Activated CD8-positive, alpha-beta memory T cell treated with anti-CD3 and anti-CD28 coated beads, Interleukin-2, amount 50 U/mL, for 1 hour (primary cell): Measurements from ENCODE around the gene LIPJ.

Experiments used
- DNase-seq: peaks from one replicate; pipeline ENCODE4 v3.0.0-alpha.2; 2020; ENCODE audit errors: extremely low read depth

The LIPJ gene

GRCh38 chr10:88586462-88586861 lies at the start of gene LIPJ:
Gene LIPJ, plus strand, starts transcription at chr10:88586762. Its CDS starts 3,926 bp downstream, at chr10:88590688.
- DNase-seq: no peak

- DNase-seq: no peak
Measured at GRCh38 chr10:88537322-88537721, 49.2 kb upstream of the LIPJ start.

GRCh38 chr10:88538048-88538447 lies 48.5 kb upstream of the LIPJ start:
- no peak for DNase-seq

- no peak for DNase-seq
Measured at GRCh38 chr10:88540351-88540750, 46.2 kb upstream of the LIPJ start.

- DNase-seq: no peak
Measured at GRCh38 chr10:88541116-88541626, 45.4 kb upstream of the LIPJ start.

GRCh38 chr10:88542522-88542921 lies 44.0 kb upstream of the LIPJ start:
- no peak for DNase-seq

- DNase-seq: no peak
Measured at GRCh38 chr10:88544140-88544870, 42.3 kb upstream of the LIPJ start.

- no peak for DNase-seq
Measured at GRCh38 chr10:88545359-88545758, 41.2 kb upstream of the LIPJ start.

GRCh38 chr10:88546497-88546896 lies 40.1 kb upstream of the LIPJ start:
- DNase-seq: no peak

GRCh38 chr10:88551246-88551645 lies 35.3 kb upstream of the LIPJ start:
- no peak for DNase-seq

- no peak for DNase-seq
Measured at GRCh38 chr10:88553116-88553752, 33.3 kb upstream of the LIPJ start.

- no peak for DNase-seq
Measured at GRCh38 chr10:88555190-88555908, 31.2 kb upstream of the LIPJ start.

- no peak for DNase-seq
Measured at GRCh38 chr10:88557256-88557655, 29.3 kb upstream of the LIPJ start.

- DNase-seq: no peak
Measured at GRCh38 chr10:88557658-88558057, 28.9 kb upstream of the LIPJ start.

- no peak for DNase-seq
Measured at GRCh38 chr10:88562152-88562551, 24.4 kb upstream of the LIPJ start.

- no peak for DNase-seq
Measured at GRCh38 chr10:88565072-88565471, 21.5 kb upstream of the LIPJ start.

- no peak for DNase-seq
Measured at GRCh38 chr10:88582411-88582805, 4.2 kb upstream of the LIPJ start.

- DNase-seq: peak; percentile 9
Measured at GRCh38 chr10:88582806-88583583, 3.6 kb upstream of the LIPJ start, which contains the start of gene RNLS. Gene RNLS, minus strand, starts transcription at chr10:88583318.

GRCh38 chr10:88583584-88583957 lies 3.0 kb upstream of the LIPJ start:
- DNase-seq: no peak

GRCh38 chr10:88592381-88592780 lies 5.8 kb downstream of the LIPJ start:
- DNase-seq: no peak

- no peak for DNase-seq
Measured at GRCh38 chr10:88592906-88593305, 6.3 kb downstream of the LIPJ start.

- no peak for DNase-seq
Measured at GRCh38 chr10:88594482-88594881, 7.9 kb downstream of the LIPJ start.
